Epithelial cell of proximal tubule (primary cell): ENCODE results near the gene EPG5. TPM values are rescaled to one million over a fixed set of nuclear protein-coding genes. Genes with fewer than 3 reads are reported as not detected.
A peak's percentile ranks its signal among the peaks of the same experiment; 100 is the strongest.

Experiments
- DNase-seq: peaks from one replicate; pipeline ENCODE4 v3.0.0-alpha.2; 2011; ENCODE audit warnings: low read depth
- H3K4me3 ChIP-seq: 2 replicates; pipeline ENCODE4 v1.5.1; 2011; ENCODE audit warnings: low read depth, mild to moderate bottlenecking, low read length
- CTCF ChIP-seq: conservative IDR thresholded peaks from 2 replicates; pipeline ENCODE4 v1.5.1; 2012; ENCODE audit warnings: low read depth, mild to moderate bottlenecking, low read length
- total RNA-seq: library from RNA; depleted of rRNA; stranded (reverse); fragments of >200 nt; gene quantifications from 2 replicates; pipeline ENCODE4 v1.2.3, GENCODE V29; 2015

The EPG5 gene
- total RNA-seq, 1 donor from 2014 or later, result 10.7 TPM

GRCh38 chr18:45879681-45880655 is 87.2 kb downstream of the EPG5 start:
- TF ChIP-seq CTCF, result peak; percentile 95
- H3K4me3 ChIP-seq, result no peak overlapping the region
- DNase-seq, result no peak

- TF ChIP-seq CTCF, result no peak
- DNase-seq, result no peak
Observed at GRCh38 chr18:45877403-45877802, 89.7 kb downstream of the EPG5 start.

GRCh38 chr18:45876161-45876560 is 91.0 kb downstream of the EPG5 start:
- DNase-seq, result no peak
- TF ChIP-seq CTCF, result no peak
- no peak overlapping the region for H3K4me3 ChIP-seq

More at GRCh38 chr18:45877403-45877802, 89.7 kb downstream of the EPG5 start:
- H3K4me3 ChIP-seq, result no peak overlapping the region

- no peak for TF ChIP-seq CTCF
- no peak for DNase-seq
Observed at GRCh38 chr18:45874491-45875184, 92.5 kb downstream of the EPG5 start.

GRCh38 chr18:45871431-45872084 is 95.6 kb downstream of the EPG5 start:
- no peak overlapping the region for H3K4me3 ChIP-seq
- no peak for DNase-seq
- no peak for TF ChIP-seq CTCF

More at GRCh38 chr18:45874491-45875184, 92.5 kb downstream of the EPG5 start:
- no peak overlapping the region for H3K4me3 ChIP-seq

- DNase-seq, result no peak
- no peak for TF ChIP-seq CTCF
- no peak overlapping the region for H3K4me3 ChIP-seq
Observed at GRCh38 chr18:45870419-45870818, 96.7 kb downstream of the EPG5 start.
